Measurements from ENCODE around the gene UST.

- TF ChIP-seq TAF1 (IDR thresholded peaks at IDR 0.05; ENCODE audit: low read depth, low read length) (no peak), POLR2AphosphoS5 (IDR thresholded peaks at IDR 0.05; ENCODE audit: low read depth, low read length) (no peak), POLR2A (IDR thresholded peaks at IDR 0.05; ENCODE audit: low read depth, low read length) (no peak), POU2F2 (IDR thresholded peaks at IDR 0.05; ENCODE audit: low read depth, low read length) (no peak)
Measured at GRCh38 chr6:148720897-148721296, 25.9 kb upstream of the UST start.

All from GM12891 (cell line).